DMS153 treated with DMSO at 0.1 percent for 48 hours (cell line): ENCODE data around the gene TTLL12.

Experiments used
- DNase-seq: peaks from one replicate; lab custom pipeline; 2025; ENCODE audit not compliant: unreplicated experiment; lab: John Stamatoyannopoulos, UW

TTLL12 gene

DNA sequence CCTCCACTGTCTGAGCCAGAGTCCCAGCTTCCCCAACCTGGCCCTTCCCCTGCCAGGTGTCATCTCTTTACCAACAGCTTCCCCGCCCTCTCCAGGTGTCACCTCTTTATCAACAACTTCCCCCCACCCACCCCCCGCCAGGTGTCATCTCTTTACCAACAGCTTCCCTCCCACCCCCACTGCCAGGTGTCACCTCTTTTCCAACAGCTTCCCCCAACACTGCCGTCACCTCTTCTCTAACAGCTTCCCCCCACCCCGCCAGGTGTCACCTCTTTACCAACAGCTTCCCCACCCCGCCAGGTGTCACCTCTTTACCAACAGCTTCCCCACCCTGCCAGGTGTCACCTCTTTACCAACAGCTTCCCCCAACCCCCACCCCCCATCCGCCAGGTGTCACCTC lies 29.8 kb upstream of the TTLL12 start:
- no peak for DNase-seq

DNA sequence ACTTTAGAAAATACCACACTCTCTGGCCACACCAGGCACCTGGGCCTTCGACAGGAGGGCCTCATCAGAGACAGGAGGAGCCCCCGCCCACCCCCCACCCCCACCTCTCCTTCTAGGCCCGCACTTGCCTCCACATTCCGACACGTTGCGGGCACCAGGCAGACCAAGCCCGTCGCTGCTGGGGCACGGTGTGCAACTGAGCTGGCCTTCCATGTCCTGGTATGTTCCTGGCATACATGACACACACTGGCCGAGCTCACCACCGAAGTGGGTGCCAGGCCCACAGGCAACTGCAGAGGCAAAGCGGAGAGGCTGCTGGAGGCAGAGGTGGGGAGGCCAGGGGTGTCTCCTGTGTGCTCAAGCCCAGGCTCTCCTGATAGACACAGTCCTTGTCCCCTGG lies 27.0 kb upstream of the TTLL12 start:
- no peak for DNase-seq

DNA sequence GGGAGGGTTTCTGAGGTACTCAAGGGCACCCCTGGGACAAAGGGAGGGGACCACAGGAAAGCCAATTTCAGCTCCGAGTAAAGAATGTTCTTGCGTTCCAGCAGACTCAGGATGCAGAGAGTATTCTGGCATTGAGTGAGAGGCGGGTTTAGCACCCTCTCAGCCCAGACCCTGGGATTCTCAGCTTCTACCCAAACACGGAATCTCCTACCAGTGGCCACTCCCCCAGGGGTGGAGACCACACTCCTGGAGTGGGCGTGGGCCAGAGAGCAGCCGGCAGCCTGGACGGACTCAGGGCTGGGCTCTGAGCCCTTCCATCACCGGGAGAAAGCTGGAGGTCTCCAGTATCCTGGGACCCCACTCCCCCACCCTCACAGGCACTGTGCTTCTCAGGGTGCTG lies 26.1 kb upstream of the TTLL12 start:
- DNase-seq: no peak

DNA sequence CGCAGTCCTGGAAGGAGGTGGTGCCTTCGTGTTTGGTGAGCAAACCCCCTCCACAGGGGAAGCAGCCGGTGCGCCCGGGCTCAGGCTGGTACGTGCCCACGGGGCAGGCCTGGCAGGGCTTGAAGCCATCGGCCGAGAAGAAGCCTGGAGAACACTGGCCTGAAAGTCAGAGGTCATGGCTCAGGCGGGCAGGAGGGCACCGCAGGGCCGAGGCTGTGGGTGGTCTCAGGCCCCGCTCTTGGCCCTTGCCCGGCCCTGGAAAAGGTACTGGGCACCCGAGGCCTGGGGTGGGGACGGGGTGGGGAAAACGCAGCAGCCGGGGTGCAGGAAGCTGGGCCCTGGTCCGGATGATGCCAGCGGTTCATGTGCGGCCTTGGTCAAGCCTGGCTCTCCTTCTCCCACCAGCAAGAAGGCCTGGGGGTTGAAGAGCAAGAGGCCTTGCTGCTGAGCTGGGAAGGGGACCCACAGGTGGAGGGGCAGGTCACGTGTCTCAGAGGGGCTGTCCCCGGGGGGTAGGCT lies 25.6 kb upstream of the TTLL12 start:
- no peak for DNase-seq

DNA sequence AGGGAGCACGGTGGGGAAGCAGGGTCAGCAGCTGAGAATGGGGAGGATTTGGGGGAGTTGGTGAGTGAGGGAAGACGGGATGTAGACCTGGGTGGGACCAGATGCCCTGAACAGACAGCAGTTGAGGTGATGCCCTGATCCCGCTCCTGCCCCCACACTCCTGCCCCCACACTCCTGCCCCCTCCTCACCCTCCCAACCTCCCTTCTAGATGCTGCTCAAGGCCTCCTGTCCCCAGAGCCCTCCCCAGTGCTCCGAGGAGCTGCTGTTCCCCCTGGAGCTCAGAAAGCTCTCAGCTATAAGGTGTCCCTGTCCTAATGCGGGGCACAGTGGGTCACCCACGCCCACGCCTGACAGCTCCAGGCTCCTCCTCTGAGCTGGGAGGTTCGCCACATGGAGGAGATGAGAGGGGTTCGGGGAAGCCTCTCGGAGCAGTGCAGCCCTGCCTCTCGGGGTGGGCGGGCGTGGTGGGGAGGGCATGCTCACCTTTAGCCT lies 25.1 kb upstream of the TTLL12 start:
- DNase-seq: no peak

DNA sequence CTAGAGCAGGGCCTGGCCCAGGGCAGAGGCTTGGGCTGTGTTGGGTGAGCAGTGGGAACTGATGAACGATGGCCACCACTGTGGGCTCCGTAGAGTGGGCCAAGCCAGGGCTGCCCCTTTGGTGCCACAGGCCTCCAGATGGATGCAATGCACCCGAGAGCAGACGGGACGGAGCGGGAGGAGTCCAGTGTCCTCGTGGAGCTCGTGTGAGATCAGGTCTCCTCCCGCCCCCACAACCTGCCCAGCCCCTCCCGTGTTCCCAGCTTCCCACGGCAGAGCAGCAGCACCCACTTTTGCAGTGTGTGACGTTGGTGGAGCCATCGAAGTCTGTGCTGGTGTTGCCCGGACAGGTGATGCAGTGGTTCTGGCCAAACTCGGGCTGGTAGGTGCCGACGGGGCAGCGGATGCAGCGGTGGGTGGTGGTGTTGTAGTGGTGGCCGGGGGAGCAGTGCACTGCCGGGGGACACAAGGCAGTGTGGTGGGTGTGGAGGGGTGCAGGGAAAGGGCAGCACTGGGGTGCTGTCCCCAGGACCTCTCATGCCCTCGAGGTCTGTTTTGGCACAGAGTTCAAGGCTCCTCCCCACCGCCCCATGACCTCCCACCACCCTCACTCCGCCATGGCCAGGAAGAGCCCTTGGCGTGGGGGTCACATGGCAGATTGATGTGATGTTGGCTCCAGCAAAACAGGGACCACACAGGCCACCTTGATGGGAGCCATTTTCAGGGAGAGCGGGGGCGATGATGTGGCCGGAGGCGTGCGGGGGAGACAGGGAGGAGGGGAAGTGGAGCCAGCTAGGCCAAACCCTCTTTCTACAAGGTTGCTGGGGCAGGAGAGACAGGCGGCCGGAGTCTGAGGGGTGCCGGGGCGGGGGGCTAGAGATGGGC lies 23.9 kb upstream of the TTLL12 start:
- DNase-seq: no peak

DNA sequence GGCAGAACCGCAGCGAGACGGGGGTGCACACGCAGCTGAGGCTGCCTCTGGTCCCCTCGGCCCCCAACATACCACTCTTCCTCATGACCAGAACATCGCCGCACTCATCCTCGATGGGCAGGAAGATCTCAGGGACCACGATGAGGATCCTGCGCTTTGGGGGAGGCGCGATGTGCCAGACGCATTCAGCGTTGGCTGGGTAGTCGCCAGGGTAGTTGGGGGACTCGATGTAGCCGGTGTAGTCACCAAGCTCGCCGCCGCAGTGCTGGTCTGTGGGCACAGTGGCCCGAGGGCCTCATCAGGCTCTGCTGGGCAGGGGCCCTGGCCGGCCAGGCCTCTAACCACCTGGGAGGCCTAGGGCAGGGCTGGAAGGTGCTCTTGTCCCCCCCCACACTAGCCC lies 23.0 kb upstream of the TTLL12 start:
- DNase-seq: no peak

DNA sequence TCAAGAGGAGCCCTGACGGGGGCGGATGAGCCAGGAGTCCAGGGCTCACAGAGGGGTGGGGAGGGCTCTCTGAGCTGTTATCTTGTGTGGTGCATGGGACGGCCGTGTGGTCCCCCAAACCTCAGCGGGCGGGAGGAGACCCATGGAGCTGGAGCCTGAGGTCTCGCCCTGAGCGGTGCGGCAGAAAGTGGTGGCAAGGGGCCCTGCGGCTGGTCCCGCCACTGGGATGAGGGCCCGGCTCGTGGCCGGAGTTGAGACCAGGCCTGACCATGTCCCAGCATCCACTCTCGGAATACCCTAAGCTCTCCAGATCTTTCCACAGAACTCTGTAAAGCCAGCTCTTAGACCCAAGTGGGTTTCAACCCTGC lies 22.6 kb upstream of the TTLL12 start:
- DNase-seq: no peak

DNA sequence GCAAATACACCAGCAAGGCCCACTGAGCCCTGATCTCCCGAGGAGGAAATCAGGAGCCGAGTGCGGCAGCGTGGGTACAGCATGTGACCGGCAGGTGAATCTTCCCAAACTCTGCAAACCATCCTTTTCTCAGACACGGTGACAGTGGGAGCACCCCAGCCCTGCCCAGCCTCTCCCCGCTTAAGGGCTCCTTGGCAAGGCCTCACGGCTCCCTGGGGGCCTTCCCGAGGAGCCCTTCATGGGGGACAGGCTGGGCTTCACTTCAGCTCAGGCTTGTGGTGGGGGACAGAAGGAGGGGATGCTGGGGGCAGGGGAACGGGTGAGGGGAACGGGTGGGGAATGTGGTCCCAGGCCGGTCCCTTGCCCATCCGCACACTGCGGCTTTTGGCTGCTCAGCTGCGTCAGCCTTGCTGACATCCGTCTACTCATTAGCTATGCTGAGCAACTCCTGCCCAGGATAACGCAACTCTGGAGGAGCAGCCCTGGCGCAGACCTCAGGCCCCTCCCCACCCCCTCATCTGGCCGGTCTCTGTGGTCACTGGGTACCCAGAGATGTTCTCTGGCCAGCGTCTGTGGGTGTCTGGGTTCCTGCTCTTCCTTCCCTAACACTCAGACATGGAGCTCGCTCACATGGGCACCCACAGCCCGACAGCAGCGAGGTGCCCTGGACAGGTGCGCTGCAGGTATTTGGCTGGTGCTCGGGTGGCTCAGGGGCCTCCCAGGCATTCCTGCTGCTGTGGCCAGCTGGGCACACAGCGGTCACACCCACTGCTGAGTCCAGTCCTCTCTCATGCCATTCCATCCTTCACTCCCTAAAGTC lies 22.0 kb upstream of the TTLL12 start:
- no peak for DNase-seq

DNA sequence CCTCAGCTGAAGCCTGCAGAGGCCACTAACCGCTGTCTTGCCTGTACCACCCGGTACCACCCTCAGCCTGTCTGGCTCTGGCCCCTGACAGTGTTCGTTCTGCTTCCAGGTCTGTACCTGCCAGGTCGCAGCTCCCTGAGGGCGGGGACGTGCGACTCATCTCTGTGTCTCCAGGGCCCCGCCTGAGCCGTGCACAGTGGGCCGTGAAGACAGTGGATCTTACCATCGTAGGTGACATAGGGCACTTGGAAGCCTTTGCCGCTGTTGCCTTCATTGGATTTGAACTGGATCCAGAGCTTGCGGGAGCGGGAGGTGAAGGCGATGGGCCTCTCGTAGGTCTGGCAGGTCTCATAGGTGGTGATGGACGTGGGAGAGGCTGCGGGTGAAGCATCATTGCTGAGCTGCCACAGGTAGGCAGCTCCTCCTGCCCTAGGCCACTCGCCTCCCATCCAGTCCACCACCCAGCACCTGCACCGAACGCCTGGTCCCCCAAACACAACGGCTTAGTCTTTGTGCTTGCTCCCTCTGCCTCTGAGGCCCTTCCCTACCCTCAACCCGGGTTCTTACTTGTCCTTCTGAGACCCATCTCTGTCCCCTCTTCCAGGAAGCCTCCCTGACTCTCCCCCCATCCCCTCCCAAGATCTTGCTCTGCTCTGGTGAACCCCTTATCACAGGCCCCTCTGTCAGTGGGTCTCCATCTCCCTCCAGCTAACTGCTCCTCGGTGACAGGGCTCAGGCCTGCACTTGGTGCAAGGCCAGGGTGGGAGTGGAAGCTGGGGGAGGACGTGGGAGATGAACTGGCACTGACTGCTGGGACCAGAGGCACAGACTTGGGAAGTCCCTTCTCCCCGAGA lies 21.1 kb upstream of the TTLL12 start:
- DNase-seq: no peak

DNA sequence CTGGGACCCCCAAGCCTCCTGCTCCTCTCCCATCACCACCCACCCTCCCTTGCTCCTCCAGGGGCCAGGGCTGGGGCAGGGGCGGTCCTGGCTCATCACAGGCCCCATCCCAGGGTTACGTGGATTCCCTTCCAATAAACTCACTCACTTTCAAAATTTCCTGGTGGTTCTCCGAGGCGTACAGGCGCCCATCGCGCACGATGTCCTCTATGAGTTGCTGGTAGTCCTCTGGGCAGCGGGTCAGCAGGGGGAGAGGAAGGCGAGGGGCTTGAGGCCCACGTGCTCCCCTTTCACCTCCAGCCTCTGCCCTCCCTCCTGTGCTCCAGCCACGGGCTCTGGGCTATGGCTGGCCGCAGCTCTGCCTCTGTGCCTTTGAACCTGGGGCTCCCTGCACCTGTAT lies 20.5 kb upstream of the TTLL12 start:
- DNase-seq: no peak

DNA sequence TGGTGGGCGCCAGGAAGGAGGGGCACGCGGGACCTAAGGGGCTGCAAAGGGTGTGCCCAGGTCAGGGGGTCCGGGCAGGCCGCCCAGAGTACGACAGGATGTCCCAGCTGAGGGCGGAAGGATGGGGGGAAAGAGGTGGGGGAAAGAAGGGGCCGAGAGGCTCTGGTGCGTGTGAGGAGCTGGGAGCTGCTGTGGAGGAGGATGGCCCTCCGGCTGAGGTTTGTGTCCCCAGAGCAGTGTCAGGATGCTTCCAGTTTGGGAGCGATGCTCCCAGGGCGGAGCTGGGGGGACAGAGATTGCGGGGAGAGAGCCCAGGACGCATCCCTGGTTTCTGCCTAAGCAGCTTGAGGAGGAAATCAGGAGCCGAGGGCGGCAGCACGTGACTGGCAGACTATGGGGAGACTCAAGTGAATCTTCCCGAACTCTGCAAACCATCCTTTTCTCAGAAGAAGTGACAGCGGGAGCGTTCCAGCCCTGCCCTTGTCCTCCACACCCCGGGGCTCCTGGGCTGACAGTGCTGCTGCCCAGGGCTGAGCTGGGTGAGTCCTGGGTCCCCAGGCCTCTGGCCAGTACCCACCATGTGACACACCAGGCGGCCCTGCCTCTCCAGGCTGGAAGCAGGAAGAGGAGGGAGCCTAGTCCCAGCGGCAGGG lies 19.7 kb upstream of the TTLL12 start:
- DNase-seq: no peak

DNA sequence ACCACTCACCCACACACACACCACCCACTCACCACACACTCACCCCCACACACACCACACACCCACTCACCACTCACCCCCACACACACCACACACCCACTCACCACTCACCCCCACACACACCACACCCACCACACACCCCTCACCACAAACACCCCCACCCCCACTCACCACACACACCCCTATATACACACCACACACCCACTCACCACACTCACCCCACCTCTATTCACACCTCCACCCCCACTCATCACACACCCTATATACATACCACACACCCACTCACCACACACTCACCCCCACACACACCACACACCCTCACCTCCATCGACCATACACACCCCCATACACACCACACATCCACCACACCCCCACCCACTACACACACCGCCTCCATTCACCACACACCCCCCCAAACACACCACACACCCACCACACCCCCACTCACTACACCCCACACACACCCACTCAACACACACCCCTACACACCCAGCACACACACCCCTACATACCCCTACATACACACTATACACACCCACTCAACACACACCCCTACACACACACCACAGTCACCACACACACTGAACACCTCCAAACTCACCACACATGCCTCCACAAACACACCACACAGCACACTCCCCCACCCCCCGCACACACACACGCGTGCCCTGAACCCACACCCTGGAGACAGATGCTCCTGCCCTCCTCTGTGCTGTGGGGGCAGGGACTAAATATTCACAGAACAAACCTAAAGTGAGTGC lies 19.0 kb upstream of the TTLL12 start:
- DNase-seq: no peak

DNA sequence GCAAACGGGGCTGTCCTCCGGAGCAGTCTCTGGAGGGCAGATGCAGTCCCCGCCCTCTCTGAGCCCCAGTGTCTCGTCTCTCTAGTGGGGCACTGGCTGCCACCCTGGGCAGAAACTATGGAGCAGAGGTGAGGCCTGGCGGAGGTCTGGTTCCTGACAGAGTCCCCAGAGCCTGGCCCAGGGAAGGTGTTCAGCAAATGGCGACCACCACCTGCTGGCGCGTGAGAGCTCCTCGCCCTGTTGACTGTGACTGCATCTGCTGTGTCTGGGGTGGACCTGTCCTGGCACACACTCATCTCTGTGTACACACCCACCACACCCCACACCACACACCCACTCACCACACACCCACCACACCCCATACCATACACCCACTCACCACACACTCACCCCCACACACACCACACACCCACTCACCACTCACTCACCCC lies 18.3 kb upstream of the TTLL12 start:
- no peak for DNase-seq

DNA sequence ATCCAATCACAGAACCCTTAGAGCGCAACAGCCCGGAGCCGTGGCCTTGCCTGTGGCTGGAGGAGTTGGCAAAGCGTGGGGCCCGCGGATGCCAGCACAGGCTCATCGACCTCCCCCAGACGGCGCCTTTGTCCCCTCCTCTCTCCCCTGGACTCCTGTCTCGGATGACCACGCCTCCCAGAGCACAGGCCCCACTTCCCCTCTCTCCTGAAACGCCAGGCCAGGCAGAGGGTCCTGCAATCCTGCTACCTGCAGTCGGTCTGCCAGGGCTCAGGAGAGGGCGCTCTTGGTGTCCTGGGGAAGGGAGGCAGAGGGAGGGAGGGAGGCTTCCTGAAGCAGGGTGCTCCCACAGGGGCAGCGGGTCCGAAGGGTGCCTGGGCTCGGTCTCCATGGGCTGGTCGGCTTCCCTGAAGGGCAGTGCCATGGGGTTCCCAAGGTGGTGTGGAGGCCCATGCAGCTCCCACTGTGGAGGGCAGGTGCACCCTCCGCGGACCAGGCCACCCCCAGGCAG lies 16.6 kb upstream of the TTLL12 start:
- DNase-seq: no peak

DNA sequence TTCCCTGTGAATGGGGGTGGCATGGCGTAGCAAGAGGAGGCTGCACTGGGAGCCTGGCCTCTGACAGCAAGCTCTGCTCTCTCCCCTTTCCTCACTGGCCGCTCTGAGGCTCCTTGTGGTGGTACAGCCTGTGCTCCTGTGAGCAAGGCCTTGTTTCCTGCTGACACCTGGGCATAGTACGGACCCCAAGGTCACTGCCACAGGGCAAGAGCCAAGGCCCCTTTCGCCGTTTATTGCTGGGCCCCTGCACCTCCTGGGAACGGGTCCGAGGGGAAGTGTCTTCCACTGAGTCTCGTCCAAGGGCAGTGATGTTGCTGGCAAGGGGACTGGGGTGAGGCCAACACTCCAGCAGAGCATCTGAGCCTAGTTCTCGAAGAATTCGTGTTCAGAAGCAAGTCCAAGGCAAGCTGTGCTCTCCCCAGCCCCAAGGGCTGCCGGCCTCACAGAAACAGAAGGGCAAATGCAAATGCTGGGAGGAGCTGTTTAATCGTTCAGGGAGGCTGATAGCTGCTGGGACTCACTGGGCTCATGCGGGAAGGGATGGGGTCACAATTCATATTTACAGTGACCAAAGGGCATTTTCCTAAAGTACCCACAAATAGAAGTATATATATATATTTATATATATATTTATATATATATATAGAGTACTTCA lies 15.9 kb upstream of the TTLL12 start:
- DNase-seq: no peak

DNA sequence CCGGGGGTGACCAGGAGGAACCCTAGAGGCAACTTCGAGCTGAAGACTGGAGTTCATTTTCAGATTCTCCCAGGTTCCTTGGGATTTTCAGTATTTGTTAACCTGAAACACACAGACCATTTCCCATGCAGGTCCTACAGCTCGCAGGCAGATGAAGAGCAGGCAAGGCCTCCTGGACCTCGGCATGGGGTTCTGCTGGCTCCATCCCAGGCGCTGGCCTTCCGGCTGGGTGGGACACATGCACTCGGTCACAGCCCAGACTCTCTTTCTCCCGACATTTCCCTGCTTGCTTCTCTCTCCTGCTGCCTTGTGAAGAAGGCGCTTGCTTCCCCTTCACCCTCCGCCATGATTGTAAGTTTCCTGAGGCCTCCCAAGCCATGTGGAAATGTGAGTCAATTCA lies 15.4 kb upstream of the TTLL12 start:
- DNase-seq: no peak

DNA sequence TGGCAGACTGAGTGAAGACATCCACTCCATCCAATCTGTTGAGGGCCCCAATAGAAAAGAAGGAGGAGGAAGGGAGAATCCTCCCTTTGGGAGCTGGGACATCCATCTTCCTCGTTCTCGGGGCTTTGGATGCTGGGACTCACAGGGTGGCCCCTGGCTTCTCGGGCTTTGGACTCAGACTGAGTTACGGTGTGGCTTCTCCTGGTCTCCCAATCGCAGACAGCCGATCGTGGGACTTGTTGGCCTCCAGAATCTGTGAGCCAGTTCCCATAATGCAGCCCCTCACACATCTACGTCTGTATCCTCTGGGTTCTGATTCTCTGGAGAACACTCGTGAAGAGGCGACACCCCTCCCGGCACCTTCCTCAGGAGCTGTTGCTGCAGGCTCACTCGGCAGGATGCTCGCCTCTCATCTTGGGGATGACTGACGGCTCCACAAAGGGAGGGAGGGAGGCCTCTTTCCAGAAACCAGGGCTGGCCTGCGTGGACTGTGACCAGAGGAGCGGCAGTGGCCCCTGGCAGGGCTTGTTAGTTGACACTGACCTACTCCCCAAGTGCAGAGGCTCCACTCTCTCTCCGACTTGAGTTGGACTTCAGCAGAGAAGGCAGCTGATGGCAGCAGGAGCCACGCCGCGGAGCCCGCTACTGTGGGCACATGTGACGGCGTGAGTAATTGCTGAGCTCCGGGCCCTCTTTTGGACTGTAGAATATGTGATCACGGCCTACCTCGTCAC lies 14.7 kb upstream of the TTLL12 start:
- no peak for DNase-seq
